Hepatic stellate cell (primary cell): ENCODE measurements around the gene STARD13.

Experiments
- DNase-seq: peaks from one replicate; pipeline ENCODE4 v3.0.0; 2011; ENCODE audit warnings: low spot score

Gene STARD13

GRCh38 chr13:33201659-33202058 is 83.9 kb downstream of the STARD13 start:
- DNase-seq: no peak

GRCh38 chr13:33199289-33199850 is 86.2 kb downstream of the STARD13 start:
- DNase-seq: no peak

GRCh38 chr13:33197541-33197971 is 88.0 kb downstream of the STARD13 start:
- no peak for DNase-seq

GRCh38 chr13:33196767-33197166 is 88.8 kb downstream of the STARD13 start:
- DNase-seq: no peak

GRCh38 chr13:33195693-33196464 is 89.7 kb downstream of the STARD13 start:
- DNase-seq: no peak

GRCh38 chr13:33194820-33195692 is 90.5 kb downstream of the STARD13 start:
- DNase-seq: peak; percentile 47

- no peak for DNase-seq
Measured at GRCh38 chr13:33193428-33193974, 92.1 kb downstream of the STARD13 start.

GRCh38 chr13:33191425-33192210 is 93.9 kb downstream of the STARD13 start:
- no peak for DNase-seq

GRCh38 chr13:33189470-33189869 is 96.1 kb downstream of the STARD13 start:
- no peak for DNase-seq

GRCh38 chr13:33188093-33188882 is 97.3 kb downstream of the STARD13 start:
- no peak for DNase-seq

- peak; percentile 56 for DNase-seq
Measured at GRCh38 chr13:33186861-33187291, 98.7 kb downstream of the STARD13 start.

GRCh38 chr13:33185853-33186252 is 99.7 kb downstream of the STARD13 start:
- DNase-seq: no peak

GRCh38 chr13:33184530-33184929 is 101.0 kb downstream of the STARD13 start:
- no peak for DNase-seq

- no peak for DNase-seq
Measured at GRCh38 chr13:33184112-33184490, 101.5 kb downstream of the STARD13 start.

GRCh38 chr13:33183431-33184111 is 102.0 kb downstream of the STARD13 start:
- no peak for DNase-seq

GRCh38 chr13:33182729-33183128 is 102.8 kb downstream of the STARD13 start:
- DNase-seq: no peak

- DNase-seq: no peak
Measured at GRCh38 chr13:33181264-33181663, 104.3 kb downstream of the STARD13 start.

- no peak for DNase-seq
Measured at GRCh38 chr13:33180122-33180804, 105.3 kb downstream of the STARD13 start.

- DNase-seq: no peak
Measured at GRCh38 chr13:33179463-33179862, 106.1 kb downstream of the STARD13 start.
